ENCODE measurements around the gene ICE2. TPM values are rescaled to one million over a fixed set of nuclear protein-coding genes. Genes with fewer than 3 reads are reported as not detected.

ICE2 gene
- total RNA-seq, 1 experiment from 2014 or later, result 76.5 TPM

- no TSS peak for BruUV-seq (replicated peaks)
- ChIA-PET CTCF (no interaction called here), POLR2A (ENCODE audit: low non-redundant PET) (no interaction called here)
- DNase-seq (ENCODE audit: low spot score), result no peak
- H3K9me3 ChIP-seq (ENCODE audit: low read depth, low read length, poor library complexity, severe bottlenecking), result no peaks in the 10 kb centered on the region
- intact Hi-C loops (cut with micrococcal nuclease; ENCODE audit: unreplicated experiment), result no loop called here
- H3K36me3 ChIP-seq (ENCODE audit: insufficient read depth, low read length, poor library complexity, severe bottlenecking), result peaks cover 6% of the 10 kb centered on the region
- H3K4me3 ChIP-seq (ENCODE audit: low read depth, low read length, poor library complexity, severe bottlenecking), result no peak overlapping the region
- no peak overlapping the region for H3K27ac ChIP-seq (ENCODE audit: low read depth, low read length, poor library complexity, severe bottlenecking)
- TF ChIP-seq EZH2 (IDR thresholded peaks at IDR 0.05; ENCODE audit: borderline replicate concordance, low read depth, low read length, poor library complexity, severe bottlenecking) (no peak), CTCF (conservative IDR thresholded peaks at IDR 0.05; ENCODE audit: low read depth, low read length) (no peak)
- H3K27me3 ChIP-seq (replicated peaks; ENCODE audit: insufficient read depth, low read depth, low read length, poor library complexity), result no peaks in the 10 kb centered on the region
- peaks cover 14% of the 10 kb centered on the region for H3K4me1 ChIP-seq (ENCODE audit: insufficient read depth, low read length, poor library complexity, severe bottlenecking)
These were observed 36.2 kb downstream of the ICE2 start for GRCh38 chr15:60442763-60443162.

GRCh38 chr15:60442031-60442650 is 36.8 kb downstream of the ICE2 start:
- intact Hi-C loops (cut with micrococcal nuclease; ENCODE audit: unreplicated experiment), result no loop called here
- H3K9me3 ChIP-seq (ENCODE audit: low read depth, low read length, poor library complexity, severe bottlenecking), result no peaks in the 10 kb centered on the region
- POLR2A ChIA-PET (ENCODE audit: low non-redundant PET), result no interaction called here

DNA sequence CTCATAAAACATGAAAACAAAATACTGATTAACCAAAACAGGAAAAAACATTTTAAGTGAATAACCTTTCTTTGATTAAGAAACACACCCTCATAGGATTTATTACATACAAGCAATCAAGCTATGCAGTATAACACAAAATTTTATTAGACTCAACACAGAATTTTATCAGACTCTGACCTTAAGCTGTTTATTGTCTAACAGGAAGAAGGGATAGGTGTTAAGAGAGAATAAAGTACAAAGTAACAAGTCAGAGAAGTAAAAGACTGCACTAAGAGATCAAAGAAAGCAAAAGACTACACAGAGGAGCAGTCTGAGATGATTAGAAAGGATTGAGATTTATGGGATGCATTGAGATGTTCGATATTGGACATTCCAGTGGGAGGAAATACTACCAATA is 37.6 kb downstream of the ICE2 start:
- H3K36me3 ChIP-seq (ENCODE audit: insufficient read depth, low read length, poor library complexity, severe bottlenecking), result no peaks in the 10 kb centered on the region
- intact Hi-C loops (cut with micrococcal nuclease; ENCODE audit: unreplicated experiment), result no loop called here
- TF ChIP-seq CTCF (conservative IDR thresholded peaks at IDR 0.05; ENCODE audit: low read depth, low read length), result no peak
- TF ChIP-seq EZH2 (IDR thresholded peaks at IDR 0.05; ENCODE audit: borderline replicate concordance, low read depth, low read length, poor library complexity, severe bottlenecking), result no peak
- DNase-seq (ENCODE audit: low spot score), result no peak
- no peak overlapping the region for H3K27ac ChIP-seq (ENCODE audit: low read depth, low read length, poor library complexity, severe bottlenecking)
- peaks cover 14% of the 10 kb centered on the region for H3K4me1 ChIP-seq (ENCODE audit: insufficient read depth, low read length, poor library complexity, severe bottlenecking)
- POLR2A ChIA-PET (ENCODE audit: low non-redundant PET), result no interaction called here
- H3K4me3 ChIP-seq (ENCODE audit: low read depth, low read length, poor library complexity, severe bottlenecking), result no peak overlapping the region
- BruUV-seq (replicated peaks), result no TSS peak
- H3K9me3 ChIP-seq (ENCODE audit: low read depth, low read length, poor library complexity, severe bottlenecking), result no peaks in the 10 kb centered on the region
- H3K27me3 ChIP-seq (replicated peaks; ENCODE audit: insufficient read depth, low read depth, low read length, poor library complexity), result no peaks in the 10 kb centered on the region
- CTCF ChIA-PET, result no interaction called here

More at GRCh38 chr15:60442031-60442650, 36.8 kb downstream of the ICE2 start:
- Histone ChIP-seq H3K4me1 (ENCODE audit: insufficient read depth, low read length, poor library complexity, severe bottlenecking) (peaks cover 14% of the 10 kb centered on the region), H3K27me3 (replicated peaks; ENCODE audit: insufficient read depth, low read depth, low read length, poor library complexity) (no peaks in the 10 kb centered on the region), H3K27ac (ENCODE audit: low read depth, low read length, poor library complexity, severe bottlenecking) (no peak overlapping the region), H3K36me3 (ENCODE audit: insufficient read depth, low read length, poor library complexity, severe bottlenecking) (peaks cover 3% of the 10 kb centered on the region), H3K4me3 (ENCODE audit: low read depth, low read length, poor library complexity, severe bottlenecking) (no peak overlapping the region)
- CTCF ChIA-PET, result no interaction called here
- no TSS peak for BruUV-seq (replicated peaks)
- no peak for DNase-seq (ENCODE audit: low spot score)
- no peak for TF ChIP-seq CTCF (conservative IDR thresholded peaks at IDR 0.05; ENCODE audit: low read depth, low read length)
- no peak for TF ChIP-seq EZH2 (IDR thresholded peaks at IDR 0.05; ENCODE audit: borderline replicate concordance, low read depth, low read length, poor library complexity, severe bottlenecking)
